Uterus (tissue), 2 donors: ENCODE measurements around the gene CAMTA1.

ENCODE experiments used
- CTCF ChIP-seq, 4 experiments: fragments of 200-600 bp in 2 of 4; fragments of 450-650 bp in 2 of 4; sonication (generic) in 2 of 4; IDR thresholded peaks; one replicate each; pipeline ENCODE4 v1.5.1; 2016 to 2019; ENCODE audit warnings: antibody characterized with exemption in 4 of 4, mild to moderate bottlenecking in 2 of 4, moderate library complexity in 1 of 4
- POLR2A ChIP-seq, 2 donors: fragments of 450-650 bp; IDR thresholded peaks; one replicate each; pipeline ENCODE4 v1.6.1; 2016; ENCODE audit warnings: antibody characterized with exemption in 2 of 2, mild to moderate bottlenecking in 1 of 2, moderate library complexity in 1 of 2

- TF ChIP-seq CTCF (IDR thresholded peaks at IDR 0.05) = no peak
- TF ChIP-seq POLR2A (IDR thresholded peaks at IDR 0.05) = no peak
Observed at GRCh38 chr1:7315946-7316345, 530.7 kb downstream of the CAMTA1 start.
